Astrocyte (in vitro differentiated cells and primary cell): ENCODE data around the gene P4HA3.

Experiments used
- EZH2 ChIP-seq: IDR thresholded peaks from 2 replicates; pipeline ENCODE4 v1.6.1; 2012; ENCODE audit warnings: mild to moderate bottlenecking, low read length, inconsistent platforms; ENCODE audit not compliant: insufficient read depth
- TF ChIP-seq, protein P1 (sequence below): IDR thresholded peaks from 2 replicates; pipeline ENCODE4 v1.5.1; 2011; ENCODE audit warnings: low read depth, mild to moderate bottlenecking, inconsistent platforms, low read length, moderate library complexity; ENCODE audit not compliant: insufficient read depth

DNA sequence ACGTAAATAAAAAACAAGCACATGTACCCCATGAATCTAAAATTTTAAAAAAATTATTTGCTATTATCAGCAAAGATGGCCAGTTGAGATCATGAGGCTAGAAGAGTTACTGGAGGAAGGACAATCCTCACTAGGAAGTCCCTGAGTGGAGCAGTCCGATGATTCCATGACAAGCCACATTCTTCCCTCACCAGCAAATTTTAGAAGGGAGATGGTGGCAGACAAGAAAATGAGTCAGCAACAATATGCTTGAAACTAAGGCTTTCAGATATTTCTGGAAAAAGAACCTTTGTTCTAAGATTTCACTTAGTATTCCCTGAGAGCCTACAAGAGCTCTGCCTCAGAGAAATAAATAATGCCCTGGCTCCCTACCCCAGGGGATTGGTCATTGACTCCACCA lies 34.9 kb downstream of the P4HA3 start:
- TF ChIP-seq, protein P1, sequence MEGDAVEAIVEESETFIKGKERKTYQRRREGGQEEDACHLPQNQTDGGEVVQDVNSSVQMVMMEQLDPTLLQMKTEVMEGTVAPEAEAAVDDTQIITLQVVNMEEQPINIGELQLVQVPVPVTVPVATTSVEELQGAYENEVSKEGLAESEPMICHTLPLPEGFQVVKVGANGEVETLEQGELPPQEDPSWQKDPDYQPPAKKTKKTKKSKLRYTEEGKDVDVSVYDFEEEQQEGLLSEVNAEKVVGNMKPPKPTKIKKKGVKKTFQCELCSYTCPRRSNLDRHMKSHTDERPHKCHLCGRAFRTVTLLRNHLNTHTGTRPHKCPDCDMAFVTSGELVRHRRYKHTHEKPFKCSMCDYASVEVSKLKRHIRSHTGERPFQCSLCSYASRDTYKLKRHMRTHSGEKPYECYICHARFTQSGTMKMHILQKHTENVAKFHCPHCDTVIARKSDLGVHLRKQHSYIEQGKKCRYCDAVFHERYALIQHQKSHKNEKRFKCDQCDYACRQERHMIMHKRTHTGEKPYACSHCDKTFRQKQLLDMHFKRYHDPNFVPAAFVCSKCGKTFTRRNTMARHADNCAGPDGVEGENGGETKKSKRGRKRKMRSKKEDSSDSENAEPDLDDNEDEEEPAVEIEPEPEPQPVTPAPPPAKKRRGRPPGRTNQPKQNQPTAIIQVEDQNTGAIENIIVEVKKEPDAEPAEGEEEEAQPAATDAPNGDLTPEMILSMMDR: no peak
- no peak for TF ChIP-seq EZH2
